Smooth muscle cell (in vitro differentiated cells): ENCODE results near the gene ATXN1. TPM values are rescaled to one million over a fixed set of nuclear protein-coding genes. Genes with fewer than 3 reads are reported as not detected.
A peak's percentile ranks its signal among the peaks of the same experiment; 100 is the strongest.

ENCODE experiments used
- DNase-seq: peaks from one replicate; lab custom pipeline; 2025; ENCODE audit not compliant: unreplicated experiment; lab: John Stamatoyannopoulos, UW
- H2AFZ ChIP-seq: fragments of 200-600 bp; sonication (generic); 2 replicates; pipeline ENCODE4 v1.6.0; 2016; ENCODE audit warnings: antibody characterized with exemption, low read depth, mild to moderate bottlenecking
- H3F3A ChIP-seq: fragments of 200-600 bp; sonication (generic); 2 replicates; pipeline ENCODE4 v1.6.0; 2017; ENCODE audit warnings: antibody characterized with exemption, low read depth
- H3K27ac ChIP-seq: fragments of 200-600 bp; sonication (generic); 2 replicates; pipeline ENCODE4 v1.5.1; 2016; ENCODE audit warnings: low read depth, mild to moderate bottlenecking
- H3K27me3 ChIP-seq: fragments of 200-600 bp; sonication (generic); 2 replicates; pipeline ENCODE4 v1.6.1; 2016; ENCODE audit warnings: low read depth, mild to moderate bottlenecking
- H3K36me3 ChIP-seq: fragments of 200-600 bp; sonication (generic); 2 replicates; pipeline ENCODE4 v1.5.1; 2016; ENCODE audit warnings: low read depth
- H3K4me1 ChIP-seq: fragments of 200-600 bp; sonication (generic); 2 replicates; pipeline ENCODE4 v1.5.1; 2016; ENCODE audit warnings: low read depth
- H3K4me2 ChIP-seq: fragments of 200-600 bp; sonication (generic); 2 replicates; pipeline ENCODE4 v1.6.0; 2016; ENCODE audit warnings: mild to moderate bottlenecking
- H3K4me3 ChIP-seq: fragments of 200-600 bp; sonication (generic); 2 replicates; pipeline ENCODE4 v1.5.1; 2016; ENCODE audit warnings: mild to moderate bottlenecking
- H3K79me2 ChIP-seq: fragments of 200-600 bp; sonication (generic); 2 replicates; pipeline ENCODE4 v1.6.0; 2016; ENCODE audit warnings: low read depth, mild to moderate bottlenecking
- H3K9ac ChIP-seq: fragments of 200-600 bp; sonication (generic); 2 replicates; pipeline ENCODE4 v1.6.0; 2016; ENCODE audit warnings: low read depth
- H3K9me3 ChIP-seq: fragments of 200-600 bp; sonication (generic); replicated peaks from 2 replicates; pipeline ENCODE4 v1.5.1; 2016; ENCODE audit warnings: low read depth
- H4K20me1 ChIP-seq: fragments of 200-600 bp; sonication (generic); 2 replicates; pipeline ENCODE4 v1.6.0; 2016; ENCODE audit warnings: low read depth
- CTCF ChIP-seq: fragments of 200-600 bp; sonication (generic); IDR thresholded peaks from 2 replicates; pipeline ENCODE4 v1.5.1; 2017; ENCODE audit warnings: borderline replicate concordance, mild to moderate bottlenecking, antibody characterized with exemption; ENCODE audit not compliant: insufficient read depth, poor library complexity, severe bottlenecking
- WGBS: methylation state at CpG from one replicate; pipeline ENCODE4 v1.1.7; 2016; ENCODE audit warnings: low lambda C conversion rate; 5-methylcytosine and 5-hydroxymethylcytosine counted together
- polyA plus RNA-seq: library from polyadenylated mRNA; unstranded; fragments of >200 nt; fragmentation: Nextera tagmentation; extraction: Ambion mirVana; gene quantifications from 2 replicates; pipeline ENCODE4 v1.2.1, GENCODE V29; 2016
- total RNA-seq: library from RNA; depleted of rRNA; stranded (reverse); fragments of >200 nt; gene quantifications from 2 replicates; pipeline ENCODE4 v1.2.3, GENCODE V29; 2014

ATXN1 gene
- total and polyA plus RNA-seq, 2 experiments from 2014 or later: 17.9 to 40.6 TPM

GRCh38 chr6:16355699-16356446 is 405.4 kb downstream of the ATXN1 start:
- H2AFZ ChIP-seq: no peak overlapping the region
- peak overlapping the region; percentile 34 for H3K27ac ChIP-seq
- no peaks in the 10 kb centered on the region for H3K27me3 ChIP-seq
- H3K36me3 ChIP-seq: no peaks in the 10 kb centered on the region
- H3K79me2 ChIP-seq: peaks cover 7% of the 10 kb centered on the region
- H3K9me3 ChIP-seq: no peaks in the 10 kb centered on the region
- no peak overlapping the region for H3K4me3 ChIP-seq
- H4K20me1 ChIP-seq: peaks cover 50% of the 10 kb centered on the region
- peaks cover 20% of the 10 kb centered on the region for H3K4me1 ChIP-seq
- DNase-seq: no peak
- TF ChIP-seq CTCF: no peak
- H3F3A ChIP-seq: peaks cover 16% of the 10 kb centered on the region
- H3K4me2 ChIP-seq: peak overlapping the region; percentile 39
- H3K9ac ChIP-seq: no peak overlapping the region
- WGBS: 60% methylated on average over 16 of the region's 16 CpGs

GRCh38 chr6:16355238-16355637 is 406.0 kb downstream of the ATXN1 start:
- Histone ChIP-seq H3K36me3 (no peaks in the 10 kb centered on the region), H4K20me1 (peaks cover 44% of the 10 kb centered on the region), H3K9me3 (no peaks in the 10 kb centered on the region), H3F3A (peaks cover 21% of the 10 kb centered on the region), H3K4me3 (no peak overlapping the region), H3K4me1 (peaks cover 20% of the 10 kb centered on the region), H2AFZ (no peak overlapping the region), H3K27ac (no peak overlapping the region), H3K9ac (no peak overlapping the region), H3K27me3 (no peaks in the 10 kb centered on the region), H3K4me2 (no peak overlapping the region), H3K79me2 (peaks cover 7% of the 10 kb centered on the region)
- DNase-seq: no peak
- 64% methylated on average over 9 of the region's 9 CpGs for WGBS
- TF ChIP-seq CTCF: no peak

- no peak overlapping the region for H3K27ac ChIP-seq
- no peaks in the 10 kb centered on the region for H3K27me3 ChIP-seq
- no peaks in the 10 kb centered on the region for H3K9me3 ChIP-seq
- no peak overlapping the region for H3K9ac ChIP-seq
- H3K79me2 ChIP-seq: peaks cover 7% of the 10 kb centered on the region
- H2AFZ ChIP-seq: no peak overlapping the region
- H3F3A ChIP-seq: peaks cover 21% of the 10 kb centered on the region
- DNase-seq: no peak
- WGBS: 100% methylated on average over 1 of the region's 1 CpG
- peaks cover 43% of the 10 kb centered on the region for H4K20me1 ChIP-seq
- no peak overlapping the region for H3K4me2 ChIP-seq
- no peak for TF ChIP-seq CTCF
- H3K36me3 ChIP-seq: no peaks in the 10 kb centered on the region
- peaks cover 20% of the 10 kb centered on the region for H3K4me1 ChIP-seq
- no peak overlapping the region for H3K4me3 ChIP-seq
Observed at GRCh38 chr6:16354692-16355091, 406.6 kb downstream of the ATXN1 start.
